SU-DHL-6 (cell line): ENCODE measurements around the gene SARDH.

ENCODE experiments used
- H2AFZ ChIP-seq: fragments of 200-600 bp; sonication (generic); 2 replicates; pipeline ENCODE4 v1.6.1; 2014; ENCODE audit warnings: low read depth, mild to moderate bottlenecking, moderate library complexity, mixed read lengths, antibody characterized with exemption, low read length; ENCODE audit not compliant: severe bottlenecking
- H3F3A ChIP-seq: fragments of 200-600 bp; shearing (Covaris generic); 2 replicates; pipeline ENCODE4 v1.6.0; 2016; ENCODE audit warnings: antibody characterized with exemption, mild to moderate bottlenecking; ENCODE audit not compliant: insufficient read depth
- H3K27ac ChIP-seq: fragments of 200-600 bp; sonication (generic); 2 replicates; pipeline ENCODE4 v1.5.1; 2016; ENCODE audit warnings: low read depth, mild to moderate bottlenecking, low read length, moderate library complexity, mixed read lengths
- H3K27me3 ChIP-seq: fragments of 200-600 bp; sonication (generic), shearing (Covaris generic); 2 replicates; pipeline ENCODE4 v1.6.0; 2014; ENCODE audit warnings: mild to moderate bottlenecking, low read length
- H3K36me3 ChIP-seq: fragments of 200-600 bp; sonication (generic); 2 replicates; pipeline ENCODE4 v1.6.1; 2014; ENCODE audit warnings: mild to moderate bottlenecking, low read length, mixed read lengths
- H3K4me2 ChIP-seq: fragments of 300-600, 200-600 bp; shearing (Covaris generic), sonication (generic); 2 replicates; pipeline ENCODE4 v1.6.0; 2014; ENCODE audit warnings: low read length, low read depth, mild to moderate bottlenecking; ENCODE audit not compliant: poor library complexity, severe bottlenecking
- H3K4me3 ChIP-seq: fragments of 200-600 bp; sonication (generic); 2 replicates; pipeline ENCODE4 v1.5.1; 2014; ENCODE audit warnings: antibody characterized with exemption, low read length, mild to moderate bottlenecking, mixed read lengths; ENCODE audit not compliant: insufficient read depth, poor library complexity, severe bottlenecking
- H3K79me2 ChIP-seq: fragments of 200-600 bp; sonication (generic); 2 replicates; pipeline ENCODE4 v1.6.1; 2014; ENCODE audit warnings: mild to moderate bottlenecking, low read length, moderate library complexity; ENCODE audit not compliant: insufficient read depth
- H3K9ac ChIP-seq: fragments of 200-600 bp; sonication (generic); 2 replicates; pipeline ENCODE4 v1.7.0; 2014; ENCODE audit warnings: mild to moderate bottlenecking, low read length
- H3K9me2 ChIP-seq: fragments of 200-600 bp; sonication (generic); replicated peaks from 2 replicates; pipeline ENCODE4 v1.6.1; 2014; ENCODE audit warnings: low read length; ENCODE audit not compliant: insufficient read depth
- H3K9me3 ChIP-seq: fragments of 200-600 bp; sonication (generic); 2 replicates; pipeline ENCODE4 v1.6.1; 2014; ENCODE audit warnings: low read length, mixed read lengths; ENCODE audit not compliant: insufficient read depth
- H4K20me1 ChIP-seq: fragments of 200-600 bp; sonication (generic); 2 replicates; pipeline ENCODE4 v1.6.1; 2014; ENCODE audit warnings: low read depth, mild to moderate bottlenecking, antibody characterized with exemption, low read length, moderate library complexity, mixed read lengths
- EZH2phosphoT487 ChIP-seq: fragments of 200-600 bp; sonication (generic), shearing (Covaris generic); conservative IDR thresholded peaks from 2 replicates; pipeline ENCODE4 v1.6.1; 2018; ENCODE audit warnings: mild to moderate bottlenecking, antibody characterized with exemption, low read length, moderate library complexity, mixed read lengths
- TF ChIP-seq, protein P1 (sequence below): fragments of 200-600 bp; sonication (generic); IDR thresholded peaks from one replicate; pipeline ENCODE4 v1.5.1; 2017; ENCODE audit warnings: antibody characterized with exemption, mild to moderate bottlenecking, low read length, moderate library complexity; ENCODE audit not compliant: insufficient read depth, poor library complexity, severe bottlenecking

The SARDH gene

DNA sequence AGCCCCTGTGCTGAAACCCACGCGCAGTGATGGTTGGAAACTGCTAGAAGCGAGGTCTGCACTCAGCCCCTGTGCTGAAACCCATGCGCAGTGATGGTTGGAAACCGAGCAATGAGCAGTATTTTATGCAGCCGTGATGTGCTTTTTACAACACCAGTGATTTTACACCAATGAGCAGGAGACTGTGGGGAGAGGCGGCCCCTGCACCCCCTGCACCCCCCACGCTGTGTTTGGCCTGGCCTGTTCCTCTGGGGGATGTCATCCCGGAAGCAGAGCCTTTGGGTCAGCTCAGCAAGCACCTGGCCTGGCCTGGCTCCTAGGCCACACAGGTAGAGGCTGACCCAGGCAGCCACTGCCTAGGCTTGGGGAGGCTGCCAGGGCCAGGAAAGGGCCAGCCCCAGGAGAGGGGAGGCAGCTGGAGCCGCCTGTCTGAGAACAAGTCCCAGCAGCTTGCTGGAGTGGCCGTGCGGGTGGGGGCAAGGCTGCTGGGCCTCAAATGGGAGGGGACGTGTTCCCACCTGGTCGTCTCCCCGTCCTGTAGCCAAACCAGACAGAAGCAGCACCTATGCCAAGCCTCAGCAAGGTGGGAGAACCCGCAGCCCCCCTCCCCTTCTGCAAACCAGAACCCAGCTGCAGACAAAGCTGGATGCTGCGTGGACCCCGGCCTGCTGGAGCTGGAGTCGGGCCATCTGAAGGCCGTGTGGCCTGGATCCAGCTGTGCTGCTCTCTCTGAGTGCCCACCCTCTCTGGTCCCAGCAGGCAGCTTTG, 55.1 kb downstream of the SARDH start:
- Histone ChIP-seq H3K9me3 (no peaks in the 10 kb centered on the region), H3K9ac (no peak overlapping the region), H3F3A (no peaks in the 10 kb centered on the region), H3K27ac (no peak overlapping the region), H3K4me2 (no peak overlapping the region), H3K36me3 (no peaks in the 10 kb centered on the region), H3K4me3 (no peak overlapping the region), H2AFZ (no peak overlapping the region), H3K27me3 (no peaks in the 10 kb centered on the region), H3K9me2 (no peaks in the 10 kb centered on the region), H3K79me2 (no peaks in the 10 kb centered on the region), H4K20me1 (no peaks in the 10 kb centered on the region)
- no peak for TF ChIP-seq EZH2phosphoT487
- TF ChIP-seq, protein P1, sequence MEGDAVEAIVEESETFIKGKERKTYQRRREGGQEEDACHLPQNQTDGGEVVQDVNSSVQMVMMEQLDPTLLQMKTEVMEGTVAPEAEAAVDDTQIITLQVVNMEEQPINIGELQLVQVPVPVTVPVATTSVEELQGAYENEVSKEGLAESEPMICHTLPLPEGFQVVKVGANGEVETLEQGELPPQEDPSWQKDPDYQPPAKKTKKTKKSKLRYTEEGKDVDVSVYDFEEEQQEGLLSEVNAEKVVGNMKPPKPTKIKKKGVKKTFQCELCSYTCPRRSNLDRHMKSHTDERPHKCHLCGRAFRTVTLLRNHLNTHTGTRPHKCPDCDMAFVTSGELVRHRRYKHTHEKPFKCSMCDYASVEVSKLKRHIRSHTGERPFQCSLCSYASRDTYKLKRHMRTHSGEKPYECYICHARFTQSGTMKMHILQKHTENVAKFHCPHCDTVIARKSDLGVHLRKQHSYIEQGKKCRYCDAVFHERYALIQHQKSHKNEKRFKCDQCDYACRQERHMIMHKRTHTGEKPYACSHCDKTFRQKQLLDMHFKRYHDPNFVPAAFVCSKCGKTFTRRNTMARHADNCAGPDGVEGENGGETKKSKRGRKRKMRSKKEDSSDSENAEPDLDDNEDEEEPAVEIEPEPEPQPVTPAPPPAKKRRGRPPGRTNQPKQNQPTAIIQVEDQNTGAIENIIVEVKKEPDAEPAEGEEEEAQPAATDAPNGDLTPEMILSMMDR, result no peak

GRCh38 chr9:133681658-133682306, 56.4 kb downstream of the SARDH start:
- H3K9ac ChIP-seq, result no peak overlapping the region

GRCh38 chr9:133680976-133681657, 57.0 kb downstream of the SARDH start:
- Histone ChIP-seq H3K36me3 (no peaks in the 10 kb centered on the region), H3K27ac (no peak overlapping the region), H3K79me2 (no peaks in the 10 kb centered on the region), H3K9ac (no peak overlapping the region), H2AFZ (no peak overlapping the region), H4K20me1 (no peaks in the 10 kb centered on the region), H3K27me3 (no peaks in the 10 kb centered on the region), H3K4me3 (no peak overlapping the region), H3F3A (no peaks in the 10 kb centered on the region), H3K9me2 (no peaks in the 10 kb centered on the region), H3K9me3 (no peaks in the 10 kb centered on the region), H3K4me2 (no peak overlapping the region)
- TF ChIP-seq, protein P1, result no peak
- TF ChIP-seq EZH2phosphoT487, result no peak

More at GRCh38 chr9:133681658-133682306, 56.4 kb downstream of the SARDH start:
- Histone ChIP-seq H3K4me3 (no peak overlapping the region), H3K27ac (no peak overlapping the region), H3K36me3 (no peaks in the 10 kb centered on the region), H3F3A (no peaks in the 10 kb centered on the region), H4K20me1 (no peaks in the 10 kb centered on the region), H3K9me2 (no peaks in the 10 kb centered on the region), H2AFZ (no peak overlapping the region), H3K9me3 (no peaks in the 10 kb centered on the region), H3K79me2 (no peaks in the 10 kb centered on the region), H3K4me2 (no peak overlapping the region), H3K27me3 (no peaks in the 10 kb centered on the region)
- TF ChIP-seq, protein P1, result no peak
- TF ChIP-seq EZH2phosphoT487, result no peak
